Breast epithelium (tissue), 3 donors: ENCODE measurements around the gene DPYSL4.

Experiments
- POLR2AphosphoS5 ChIP-seq, 3 donors: sonication (generic); formaldehyde crosslinking; IDR thresholded peaks; one replicate each; pipeline ENCODE4 v1.6.1; 2017; ENCODE audit warnings: antibody characterized with exemption in 3 of 3
- TF ChIP-seq, protein P1 (sequence below), 3 donors: fragments of 450-650 bp; IDR thresholded peaks; one replicate each; pipeline ENCODE4 v1.5.1; 2016 to 2017; ENCODE audit warnings: antibody characterized with exemption in 3 of 3, mild to moderate bottlenecking in 3 of 3, moderate library complexity in 3 of 3

GRCh38 chr10:132194726-132195125, 8.0 kb downstream of the DPYSL4 start:
- no peak for TF ChIP-seq POLR2AphosphoS5 (IDR thresholded peaks at IDR 0.05)
- TF ChIP-seq, protein P1, sequence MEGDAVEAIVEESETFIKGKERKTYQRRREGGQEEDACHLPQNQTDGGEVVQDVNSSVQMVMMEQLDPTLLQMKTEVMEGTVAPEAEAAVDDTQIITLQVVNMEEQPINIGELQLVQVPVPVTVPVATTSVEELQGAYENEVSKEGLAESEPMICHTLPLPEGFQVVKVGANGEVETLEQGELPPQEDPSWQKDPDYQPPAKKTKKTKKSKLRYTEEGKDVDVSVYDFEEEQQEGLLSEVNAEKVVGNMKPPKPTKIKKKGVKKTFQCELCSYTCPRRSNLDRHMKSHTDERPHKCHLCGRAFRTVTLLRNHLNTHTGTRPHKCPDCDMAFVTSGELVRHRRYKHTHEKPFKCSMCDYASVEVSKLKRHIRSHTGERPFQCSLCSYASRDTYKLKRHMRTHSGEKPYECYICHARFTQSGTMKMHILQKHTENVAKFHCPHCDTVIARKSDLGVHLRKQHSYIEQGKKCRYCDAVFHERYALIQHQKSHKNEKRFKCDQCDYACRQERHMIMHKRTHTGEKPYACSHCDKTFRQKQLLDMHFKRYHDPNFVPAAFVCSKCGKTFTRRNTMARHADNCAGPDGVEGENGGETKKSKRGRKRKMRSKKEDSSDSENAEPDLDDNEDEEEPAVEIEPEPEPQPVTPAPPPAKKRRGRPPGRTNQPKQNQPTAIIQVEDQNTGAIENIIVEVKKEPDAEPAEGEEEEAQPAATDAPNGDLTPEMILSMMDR (IDR thresholded peaks at IDR 0.05) = no peak
